ENCODE data around the gene TET1.
"Not testable (repeated sequence)": the region's sequence is repeated elsewhere in the genome, so short reads cannot be mapped to it uniquely, and the experiment has no call there.

Gene TET1

DNA sequence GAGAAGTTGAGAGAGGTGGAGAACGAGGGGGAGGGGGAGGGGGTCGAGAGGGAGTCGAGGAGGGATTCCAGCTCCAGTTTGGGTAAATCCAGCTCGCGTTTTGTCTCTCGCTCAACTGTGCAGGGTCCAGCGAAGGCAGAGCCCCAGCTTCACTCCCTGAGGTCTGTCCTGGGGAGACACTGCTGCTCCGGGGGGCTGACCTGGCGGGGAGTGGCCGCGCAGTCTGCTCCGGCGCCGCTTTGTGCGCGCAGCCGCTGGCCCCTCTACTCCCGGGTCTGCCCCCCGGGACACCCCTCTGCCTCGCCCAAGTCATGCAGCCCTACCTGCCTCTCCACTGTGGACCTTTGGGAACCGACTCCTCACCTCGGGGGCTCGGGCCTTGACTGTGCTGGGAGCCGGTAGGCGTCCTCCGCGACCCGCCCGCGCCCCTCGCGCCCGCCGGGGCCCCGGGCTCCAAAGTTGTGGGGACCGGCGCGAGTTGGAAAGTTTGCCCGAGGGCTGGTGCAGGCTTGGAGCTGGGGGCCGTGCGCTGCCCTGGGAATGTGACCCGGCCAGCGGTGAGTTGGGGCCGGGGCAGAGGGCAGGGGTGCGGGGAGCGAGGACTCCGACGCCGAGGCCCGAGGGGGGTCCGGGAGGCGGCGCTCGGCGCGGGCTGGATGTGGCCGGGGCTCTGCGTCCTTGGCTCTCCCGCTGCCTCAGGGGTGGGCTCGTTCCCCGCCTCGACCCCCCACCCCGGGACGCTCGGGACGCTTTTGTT, at the start of gene TET1:
TSS of gene TET1 (plus strand) at position 152 of the 757 bp plus-strand sequence. CDS start 12,002 bp downstream, outside the sequence.
- no peak for DNase-seq (ENCODE audit: low spot score)

DNA sequence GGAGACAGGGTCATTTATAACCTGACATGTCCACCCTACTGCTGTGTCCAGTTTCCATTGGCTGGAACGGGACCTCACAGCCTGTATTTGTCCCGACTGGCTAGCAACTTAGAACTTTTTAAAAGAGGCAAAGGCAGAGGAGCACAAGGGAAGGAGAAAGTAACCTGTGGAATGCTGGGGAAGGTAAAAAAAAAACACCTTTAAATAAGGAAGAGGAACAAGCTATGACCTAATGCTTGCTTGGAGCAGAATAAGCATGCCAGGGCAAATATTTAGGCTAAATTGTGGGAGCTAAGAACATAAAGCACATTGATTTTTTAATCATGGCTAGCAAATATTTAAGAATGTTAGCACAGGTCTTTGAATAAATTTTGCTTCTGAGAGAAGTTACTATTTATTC, 43.9 kb upstream of the TET1 start:
- DNase-seq (ENCODE audit: low spot score) = not testable (repeated sequence)

DNA sequence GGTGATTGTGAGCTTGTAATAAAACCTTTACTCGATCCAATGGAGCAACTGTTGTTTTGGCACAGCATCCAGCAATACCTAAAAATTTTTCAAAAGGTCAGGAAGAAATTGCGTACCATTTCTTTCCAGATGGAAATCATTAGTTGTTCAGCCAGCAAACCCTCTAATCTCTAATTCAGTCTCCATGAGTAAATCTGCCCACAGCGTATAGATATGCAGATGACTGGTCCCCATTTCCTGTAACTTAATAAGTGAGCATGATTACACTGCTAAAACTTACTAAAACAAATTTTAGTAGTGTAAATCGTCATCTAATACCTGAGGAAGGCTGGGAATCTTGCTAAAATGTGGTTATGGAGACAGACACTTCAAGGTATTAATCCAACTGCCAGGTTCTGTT, 43.4 kb upstream of the TET1 start:
- DNase-seq (ENCODE audit: low spot score) = no peak

DNA sequence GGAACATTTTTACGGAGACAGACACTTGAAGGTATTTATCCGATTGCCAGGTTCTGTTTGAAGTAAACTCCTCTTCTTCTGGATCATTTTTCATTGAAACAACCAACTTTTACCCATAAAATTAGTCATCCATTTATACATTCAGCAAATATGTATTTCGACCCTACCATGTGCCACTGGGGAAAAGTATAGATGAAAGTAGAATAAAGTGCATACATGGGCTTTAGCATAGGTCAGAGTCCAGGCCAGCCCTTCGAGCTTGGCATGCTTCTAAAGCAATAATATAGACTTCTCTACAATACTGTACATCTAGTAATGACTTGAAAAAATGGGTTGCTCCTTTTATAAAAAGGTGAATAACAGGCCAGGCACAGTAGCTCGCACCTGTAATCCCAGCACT, 42.9 kb upstream of the TET1 start:
- no peak for DNase-seq (ENCODE audit: low spot score)

DNA sequence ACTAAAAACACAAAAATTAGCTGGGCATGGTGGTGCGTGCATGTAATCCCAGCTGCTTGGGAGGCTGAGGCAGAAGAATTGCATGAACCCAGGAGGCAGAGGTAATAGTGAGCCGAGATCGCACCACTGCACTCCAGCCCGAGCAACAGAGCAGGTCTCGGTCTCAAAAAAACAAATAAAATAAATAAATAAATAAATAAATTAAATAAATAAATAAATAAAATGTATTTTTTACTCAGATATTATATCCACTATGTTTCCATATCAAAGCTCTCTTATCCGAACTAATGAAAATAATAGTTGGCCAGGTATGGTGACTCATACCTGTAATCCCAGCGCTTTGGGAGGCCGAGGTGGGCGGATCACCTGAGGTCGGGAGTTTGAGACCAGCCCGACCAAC, 41.5 kb upstream of the TET1 start:
- not testable (repeated sequence) for DNase-seq (ENCODE audit: low spot score)

DNA sequence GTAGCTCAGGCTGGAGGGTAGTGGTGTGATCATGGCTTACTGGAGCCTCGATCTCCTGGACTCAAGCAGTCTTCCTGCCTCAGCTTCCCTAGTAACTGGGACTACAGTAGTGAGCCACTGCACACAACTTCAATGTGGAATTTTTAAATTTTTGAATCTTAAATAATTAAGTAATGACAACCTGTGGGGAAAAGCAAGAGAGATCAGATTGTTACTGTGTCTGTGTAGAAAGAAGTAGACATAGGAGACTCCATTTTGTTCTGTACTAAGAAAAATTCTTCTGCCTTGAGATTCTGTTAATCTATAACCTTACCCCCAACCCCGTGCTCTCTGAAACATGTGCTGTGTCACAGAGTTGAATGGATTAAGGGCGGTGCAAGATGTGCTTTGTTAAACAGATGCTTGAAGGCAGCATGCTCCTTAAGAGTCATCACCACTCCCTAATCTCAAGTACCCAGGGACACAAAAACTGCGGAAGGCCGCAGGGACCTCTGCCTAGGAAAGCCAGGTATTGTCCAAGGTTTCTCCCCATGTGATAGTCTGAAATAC, 34.6 kb upstream of the TET1 start:
- not testable (repeated sequence) for DNase-seq (ENCODE audit: low spot score)

DNA sequence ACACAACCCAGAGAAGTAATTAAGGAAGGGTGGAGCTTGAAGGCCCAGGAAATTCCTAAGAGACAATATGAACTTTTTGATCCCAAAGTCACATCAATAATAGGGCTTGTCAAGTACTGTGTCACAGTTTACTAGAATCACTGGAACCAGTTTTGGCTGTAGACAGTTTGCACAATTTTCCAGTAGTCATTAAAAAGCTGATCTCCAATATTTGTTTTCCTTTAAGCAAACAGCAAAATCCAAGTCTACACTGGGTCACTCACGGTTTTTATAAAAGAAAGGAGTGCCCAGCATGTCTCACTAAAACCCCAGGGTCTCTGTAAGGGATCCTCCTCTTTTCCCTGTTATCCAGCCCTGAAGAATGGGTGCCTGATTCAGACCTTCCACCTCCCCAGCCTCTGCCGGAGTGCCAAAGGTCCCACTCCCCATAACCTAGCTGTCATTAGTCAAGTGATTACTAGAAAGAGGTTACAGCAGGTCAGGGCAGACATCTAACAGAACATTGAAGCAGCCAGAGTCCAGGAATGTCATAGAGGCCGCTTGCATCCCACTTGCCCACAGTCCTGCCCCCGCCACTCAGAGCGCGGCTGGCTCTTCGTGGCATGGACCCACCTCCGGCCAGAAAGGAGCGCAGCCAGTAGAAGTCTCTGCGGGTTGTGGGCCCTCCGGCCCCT, 33.4 kb upstream of the TET1 start:
- DNase-seq (ENCODE audit: low spot score) = no peak

DNA sequence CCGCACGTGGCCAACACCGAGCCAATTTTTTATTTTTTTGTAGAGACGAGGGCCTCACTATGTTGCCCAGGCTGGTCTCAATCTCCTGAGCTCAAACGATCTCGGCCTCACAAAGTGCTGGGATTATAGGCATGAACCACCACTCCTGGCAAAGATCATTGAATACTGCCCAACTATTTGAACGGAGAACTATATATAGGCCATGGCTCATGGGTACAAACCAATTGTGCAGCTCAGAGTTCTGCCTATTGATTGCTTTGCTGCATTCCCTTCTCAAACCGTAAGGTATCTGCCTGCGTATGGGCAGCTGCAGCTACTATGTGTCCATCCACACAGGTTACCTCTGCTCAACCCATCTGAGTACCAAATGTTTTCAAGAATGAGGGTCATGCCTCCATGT, 23.2 kb upstream of the TET1 start:
- no peak for DNase-seq (ENCODE audit: low spot score)

DNA sequence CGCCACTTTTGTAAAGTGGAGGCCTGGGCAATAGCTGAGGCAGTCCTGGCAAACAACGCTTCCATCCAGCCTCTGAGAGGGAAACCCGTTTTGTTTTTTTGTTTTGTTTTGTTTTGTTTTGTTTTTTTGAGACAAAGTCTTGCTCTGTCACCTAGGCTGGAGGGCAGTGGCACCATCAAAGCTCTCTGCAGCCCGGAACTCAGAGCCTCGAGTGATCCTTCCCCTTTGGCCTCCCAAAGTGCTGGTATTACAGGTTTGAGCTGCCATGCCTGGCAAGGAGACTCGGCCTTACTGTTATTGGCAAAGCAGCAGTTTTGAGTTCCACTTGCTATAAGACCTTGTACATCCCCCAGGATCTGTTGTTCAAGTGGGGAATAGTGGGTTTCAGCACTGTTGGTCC, 22.3 kb upstream of the TET1 start:
- DNase-seq (ENCODE audit: low spot score) = no peak

DNA sequence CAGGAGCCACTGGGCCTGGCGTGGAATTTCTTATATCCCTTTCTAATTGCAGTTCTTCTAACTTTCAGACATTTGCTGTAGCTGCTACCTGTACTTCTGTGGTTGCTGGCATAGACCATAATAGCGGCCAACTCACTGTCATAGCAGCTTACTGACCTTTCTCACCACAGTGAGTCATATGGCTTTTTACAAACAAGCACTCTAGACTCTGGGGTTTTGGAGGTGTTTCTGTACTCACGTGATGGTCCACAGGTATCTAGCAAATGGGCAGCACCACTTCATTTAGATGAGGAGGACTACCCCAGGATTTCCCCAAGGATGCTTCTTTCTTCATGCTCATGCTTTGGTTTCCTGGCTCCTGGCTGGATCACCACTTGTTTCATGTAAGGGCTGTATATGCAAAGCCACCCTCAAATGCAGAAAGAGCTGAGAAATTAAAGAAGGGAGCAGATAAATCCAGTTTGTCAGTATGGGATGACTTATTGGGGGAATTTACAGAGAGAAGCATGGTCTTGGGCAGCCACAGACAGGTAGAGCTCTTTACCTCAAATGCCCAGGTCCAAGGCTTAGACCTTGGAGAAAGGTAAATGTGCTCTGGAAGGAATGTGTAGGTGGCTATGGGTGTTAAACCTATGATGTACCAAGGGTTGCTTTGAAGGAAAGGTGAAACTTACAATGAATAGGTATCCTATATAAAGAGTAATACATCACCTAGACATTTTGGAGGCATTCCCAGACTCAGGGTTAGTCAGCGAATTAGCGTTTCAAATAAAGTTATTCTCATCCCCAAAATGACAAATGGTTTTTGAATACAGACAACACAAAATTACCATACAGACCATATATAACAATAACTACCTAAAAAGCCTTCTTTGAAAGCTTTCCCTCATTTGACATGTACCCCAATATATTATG, 16.9 kb upstream of the TET1 start:
- no peak for DNase-seq (ENCODE audit: low spot score)

DNA sequence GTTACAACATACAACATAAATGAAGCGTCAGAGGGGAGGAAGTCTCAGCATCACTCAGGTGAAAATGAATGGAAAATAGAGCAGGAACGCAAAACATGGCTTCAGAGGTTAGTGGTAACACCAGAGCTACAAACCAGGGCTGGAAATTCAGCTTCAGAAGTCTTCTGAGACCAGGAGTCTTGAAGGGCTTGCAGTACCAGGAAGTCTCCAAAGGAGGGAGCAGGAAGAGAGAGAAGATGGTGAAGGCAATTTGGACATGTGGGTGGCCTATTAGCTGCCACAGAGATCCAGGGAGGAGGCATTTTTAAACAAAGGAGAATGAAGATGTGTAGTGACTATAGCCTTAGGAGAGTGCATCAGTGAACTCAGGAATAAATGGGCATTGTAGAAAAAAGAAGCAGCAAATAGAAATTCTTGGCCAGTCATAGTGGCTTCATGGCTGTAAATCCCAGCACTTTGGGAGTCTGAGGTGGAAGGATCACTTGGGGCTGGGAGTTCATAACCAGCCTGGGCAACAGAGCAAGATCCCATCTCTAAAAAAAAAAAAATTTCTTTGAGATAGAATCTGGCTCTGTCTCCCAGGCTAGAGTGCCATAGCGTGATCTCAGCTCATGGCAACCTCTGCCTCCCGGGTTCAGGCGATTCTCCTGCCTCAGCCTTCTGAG, 9.3 kb upstream of the TET1 start:
- peak; percentile 53 for DNase-seq (ENCODE audit: low spot score)

DNA sequence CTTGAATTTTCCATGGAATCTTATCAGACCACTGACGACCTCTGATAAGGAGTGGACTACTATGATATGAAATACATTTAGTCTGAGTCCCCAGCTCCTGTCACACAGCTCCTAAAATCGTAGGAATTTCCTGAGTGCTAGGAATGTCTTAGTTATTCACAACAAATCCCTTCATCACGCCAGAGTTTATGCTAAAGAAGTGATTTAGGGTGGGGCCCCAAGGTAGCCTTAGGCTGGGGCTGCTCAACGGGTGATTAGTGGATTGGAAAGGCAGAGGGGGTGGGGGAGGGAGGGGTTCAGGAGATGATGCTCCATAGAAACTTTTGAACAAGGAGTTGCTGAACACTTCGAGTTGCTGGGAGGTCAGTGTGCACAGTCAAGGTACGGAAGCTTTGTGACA, 7.0 kb upstream of the TET1 start:
- no peak for DNase-seq (ENCODE audit: low spot score)

DNA sequence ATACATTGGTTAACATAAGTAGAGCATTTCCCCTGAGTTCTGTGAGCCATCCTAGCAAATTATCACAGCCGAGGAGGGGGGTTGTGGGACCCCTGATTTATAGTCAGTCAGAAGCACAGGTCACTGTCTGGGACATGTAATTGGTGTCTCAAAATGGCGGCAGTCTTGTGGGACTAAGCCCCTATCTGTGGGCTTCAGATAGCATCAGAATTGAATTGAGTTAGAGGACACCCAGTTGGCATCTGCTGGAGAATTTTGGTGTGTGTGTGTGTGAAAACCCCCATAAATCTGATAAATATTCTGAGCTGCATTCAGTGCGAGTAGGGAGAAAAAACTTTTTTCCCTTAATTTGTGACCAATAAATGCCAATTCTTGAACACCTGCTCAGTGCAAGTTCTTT, 6.5 kb upstream of the TET1 start:
- no peak for DNase-seq (ENCODE audit: low spot score)

DNA sequence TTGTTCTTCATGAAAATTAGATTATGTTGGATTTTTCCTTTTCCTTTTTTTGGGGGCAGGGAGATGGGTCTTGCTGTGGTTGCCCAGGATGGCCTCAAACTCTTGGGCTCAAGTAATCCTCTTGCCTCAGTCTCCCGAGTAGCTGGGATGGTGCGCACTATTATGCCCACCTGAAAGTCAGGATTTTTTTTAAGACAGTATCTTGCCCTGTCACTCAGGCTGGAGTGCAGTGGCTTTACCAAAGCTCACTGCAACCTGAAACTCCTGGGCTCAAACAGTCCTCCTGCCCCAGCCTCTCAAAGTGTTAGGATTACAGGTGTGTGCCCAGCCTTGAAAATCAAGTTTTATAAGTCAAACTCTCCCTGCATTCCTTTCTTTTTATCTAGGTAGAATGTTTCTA, 1.7 kb upstream of the TET1 start:
- DNase-seq (ENCODE audit: low spot score) = no peak

DNA sequence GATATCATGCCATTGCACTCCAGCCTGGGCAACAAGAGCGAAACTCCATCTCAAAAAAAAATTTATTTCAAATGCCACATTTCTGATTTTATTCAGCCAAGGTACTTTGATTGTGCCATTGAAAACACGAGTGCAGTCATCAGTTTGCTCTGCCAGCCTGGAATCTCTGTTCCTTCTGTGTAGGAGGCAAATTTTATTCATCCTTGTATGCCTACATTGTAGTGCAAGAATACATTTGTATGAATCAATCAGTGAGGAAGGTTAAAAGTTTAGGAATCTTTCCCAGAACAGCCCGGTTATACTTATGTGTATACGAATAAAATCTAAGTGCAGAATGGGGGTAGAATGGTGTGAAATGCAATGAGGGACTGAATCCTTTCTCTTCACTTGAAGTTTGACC, 886 bp upstream of the TET1 start:
- no peak for DNase-seq (ENCODE audit: low spot score)

DNA sequence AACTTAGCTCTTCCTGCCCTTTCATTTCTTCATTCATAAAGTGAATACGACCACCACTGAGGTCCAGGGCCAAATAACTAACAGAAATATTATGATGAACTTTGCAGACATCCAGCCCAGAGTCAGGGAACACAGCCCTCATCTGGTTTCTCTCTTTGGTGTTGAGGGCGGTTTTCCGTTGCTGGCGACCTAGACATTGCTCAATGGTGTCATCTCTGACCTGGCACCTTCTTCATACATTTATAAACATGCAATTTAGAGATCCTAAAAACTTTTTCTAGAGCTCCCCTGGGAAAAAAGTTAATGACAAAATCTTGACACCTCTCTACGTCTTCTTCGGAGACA, 324 bp upstream of the TET1 start:
- no peak for DNase-seq (ENCODE audit: low spot score)

DNA sequence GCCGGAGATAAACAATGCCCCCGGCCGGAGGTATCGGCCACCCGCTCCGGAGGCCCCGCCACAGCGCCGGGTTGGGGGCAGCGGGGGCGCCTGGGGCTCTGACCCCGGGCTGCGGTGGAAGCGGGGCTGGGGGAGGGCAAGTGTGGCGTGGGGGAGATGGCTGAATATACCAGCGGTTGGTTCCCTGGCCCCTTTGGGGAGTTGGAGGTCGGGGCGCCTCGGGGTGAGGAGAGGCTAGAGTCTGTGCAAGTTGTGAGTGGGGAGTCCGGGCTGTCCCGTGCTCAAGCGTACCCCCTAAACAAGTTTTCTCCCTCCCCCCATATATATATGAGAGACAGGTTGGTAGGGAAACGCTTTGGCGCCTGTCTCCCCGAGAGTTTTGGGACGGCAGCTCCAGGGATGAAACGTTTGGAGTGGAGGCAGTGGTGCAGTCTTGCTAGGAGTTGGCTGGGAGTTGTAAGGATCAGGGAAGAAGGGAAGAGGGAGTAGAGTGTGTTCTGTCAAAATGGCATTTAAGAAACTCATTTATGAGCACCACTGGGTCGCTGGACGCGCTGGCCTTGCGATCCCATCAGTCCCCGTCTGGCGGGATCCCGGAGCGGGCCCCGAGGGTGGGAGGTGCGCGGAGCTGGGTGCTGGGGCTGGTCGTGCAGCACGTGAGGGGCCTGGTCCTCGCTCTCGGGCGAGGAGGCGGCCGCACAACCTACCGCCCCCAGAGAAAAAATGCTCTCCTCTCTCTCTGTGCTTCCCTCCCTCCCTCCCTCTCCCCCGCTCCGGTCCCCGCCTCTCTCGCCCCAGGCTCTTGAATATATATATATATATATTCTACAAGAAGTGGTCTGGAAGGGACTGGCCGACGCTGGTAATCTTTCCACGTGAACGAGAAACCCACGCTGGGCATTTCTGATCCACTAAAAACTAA, 1.1 kb downstream of the TET1 start:
- DNase-seq (ENCODE audit: low spot score) = no peak

DNA sequence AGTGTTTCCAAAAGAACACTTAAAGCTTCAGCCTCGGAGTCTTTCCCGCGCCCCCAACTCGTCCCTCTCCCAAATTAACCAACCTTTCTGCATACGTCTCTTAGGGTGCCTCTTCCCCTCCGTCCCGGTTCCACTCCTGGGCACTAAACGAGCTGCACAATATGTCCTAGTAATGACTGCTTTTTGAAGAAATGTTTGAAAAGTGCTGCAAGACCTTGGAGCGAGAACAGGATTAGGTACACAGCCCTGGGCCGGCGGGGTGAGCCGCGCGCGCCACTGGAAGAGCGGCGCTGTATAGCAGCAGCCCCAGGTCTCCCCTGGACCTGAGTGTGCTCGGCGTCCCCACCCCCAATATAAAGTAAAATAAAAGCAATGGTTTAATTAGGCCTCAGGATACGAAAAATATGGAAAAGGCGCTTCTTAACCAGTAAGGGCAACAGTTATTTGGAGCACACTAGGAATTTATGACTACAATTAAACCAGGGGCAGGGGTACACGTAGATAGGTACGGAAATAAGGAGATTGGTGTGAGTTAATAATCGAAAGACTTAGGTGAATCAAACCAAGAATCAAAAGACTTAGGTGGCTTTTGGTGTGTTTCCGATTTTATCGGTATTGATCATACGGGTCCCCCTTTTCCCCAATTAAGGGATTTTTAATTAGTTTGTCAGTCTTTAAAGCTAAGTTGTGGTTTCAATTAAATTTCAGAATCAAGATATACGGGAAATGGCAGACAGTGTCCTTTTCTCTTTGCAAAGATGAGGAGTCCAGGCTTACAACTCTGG, 1.9 kb downstream of the TET1 start:
- DNase-seq (ENCODE audit: low spot score) = no peak

DNA sequence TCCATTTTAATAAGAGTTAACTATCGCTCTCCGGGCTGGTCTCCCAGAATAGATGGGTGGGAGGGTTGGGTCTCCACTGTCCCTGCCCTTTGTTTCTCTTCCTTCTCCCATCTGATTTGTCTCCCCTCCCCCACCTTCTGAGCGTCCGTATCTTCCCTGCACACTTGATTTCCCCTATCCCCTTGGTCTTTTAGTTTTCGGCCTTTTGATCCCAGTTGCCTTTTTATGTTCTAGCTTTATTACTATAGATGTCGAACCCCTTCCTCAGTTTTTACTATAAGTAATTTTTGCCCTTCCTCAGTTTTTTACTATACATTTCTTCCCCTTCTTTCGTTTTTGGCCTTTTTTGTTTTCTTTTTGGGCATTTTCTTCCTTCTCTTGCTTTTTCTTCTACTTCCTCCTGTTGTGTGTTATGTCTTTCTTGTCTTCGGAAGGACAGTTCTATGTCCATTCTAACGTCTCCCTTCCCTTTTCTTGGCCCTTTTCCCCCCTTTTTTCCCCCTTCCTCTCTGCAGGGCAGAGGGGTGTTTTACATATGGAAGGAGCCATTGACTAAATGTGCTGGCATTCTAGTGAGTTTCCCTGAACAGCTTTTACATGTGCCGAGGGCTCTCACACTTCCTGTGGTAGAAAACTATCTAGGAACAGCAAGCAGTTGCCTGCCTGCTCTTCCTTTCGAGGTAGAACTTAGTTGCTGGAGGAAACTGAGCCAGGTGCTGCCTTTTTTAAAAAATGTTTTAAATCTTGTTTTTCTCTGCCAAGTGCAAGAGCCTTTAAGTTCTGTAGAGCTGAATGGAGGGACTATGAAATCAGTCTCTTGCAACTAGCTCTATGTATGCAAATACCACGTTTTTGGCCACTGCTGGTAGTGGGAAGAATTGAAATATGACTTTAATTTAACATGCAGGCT, 2.8 kb downstream of the TET1 start:
- DNase-seq (ENCODE audit: low spot score) = no peak
